GM21447 (cell line): ENCODE results near the gene SUGCT.
A peak's percentile ranks its signal among the peaks of the same experiment; 100 is the strongest.

Experiments
- ATAC-seq: cut with Tn5 transposase; IDR thresholded peaks from one replicate; pipeline ENCODE4 v1.9.1; 2021; ENCODE audit not compliant: unreplicated experiment

Gene SUGCT

DNA sequence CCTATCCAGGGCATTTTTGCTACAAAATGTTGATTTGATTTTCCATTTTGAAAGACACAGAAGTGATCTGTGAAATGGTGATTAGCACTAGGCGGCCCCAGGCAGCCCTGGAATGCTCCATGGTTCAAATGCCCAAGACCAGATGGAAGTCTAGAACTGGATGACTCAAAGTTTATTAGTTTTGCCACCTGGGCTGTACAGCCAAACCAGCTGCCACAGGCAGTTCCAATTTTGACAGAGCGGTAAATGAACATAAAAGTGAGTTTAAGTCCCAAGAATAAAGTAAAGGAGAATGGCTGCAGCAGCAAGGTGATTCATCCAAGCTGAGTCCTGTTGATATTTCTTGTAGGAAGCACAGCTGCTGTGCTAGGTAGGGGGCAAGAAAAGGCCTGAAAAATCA is 180.5 kb downstream of the SUGCT start:
- ATAC-seq: no peak

DNA sequence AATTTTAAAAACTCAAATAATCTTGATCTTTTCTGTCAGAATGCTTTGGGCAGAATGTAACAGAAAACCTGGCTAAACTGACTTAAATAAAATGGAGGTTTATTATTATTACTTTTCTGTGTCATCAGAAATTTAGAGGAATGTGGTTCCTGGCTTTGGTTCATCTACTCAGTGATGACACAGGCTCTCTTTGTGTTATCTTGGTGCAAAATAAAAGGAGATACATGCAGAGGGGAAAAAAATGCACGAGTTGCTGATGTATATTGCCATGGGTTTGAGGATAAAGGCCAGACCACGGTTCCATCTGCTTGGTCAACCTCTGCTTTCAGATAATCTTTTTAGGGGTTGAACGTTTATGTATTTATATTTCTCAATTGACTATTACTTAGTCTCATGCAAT is 181.4 kb downstream of the SUGCT start:
- ATAC-seq: no peak

DNA sequence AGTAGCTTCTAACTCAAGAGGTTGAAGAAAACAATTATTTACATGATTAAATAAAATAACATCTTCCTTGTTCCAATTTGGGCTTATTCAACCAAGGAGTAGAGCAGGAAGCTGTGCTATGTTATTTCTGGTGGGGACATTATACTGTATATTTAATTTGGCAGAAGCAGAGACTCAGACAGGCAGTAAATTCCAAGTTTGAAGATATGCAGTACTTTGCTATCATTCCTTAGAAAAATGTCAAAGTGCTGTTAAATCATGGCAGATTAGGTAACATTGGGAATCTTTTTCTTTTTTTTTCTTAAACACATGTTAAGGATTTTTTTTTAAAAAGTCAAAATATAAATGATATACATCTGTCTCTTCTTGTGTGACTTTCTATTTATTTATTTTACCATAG is 190.1 kb downstream of the SUGCT start:
- no peak for ATAC-seq

DNA sequence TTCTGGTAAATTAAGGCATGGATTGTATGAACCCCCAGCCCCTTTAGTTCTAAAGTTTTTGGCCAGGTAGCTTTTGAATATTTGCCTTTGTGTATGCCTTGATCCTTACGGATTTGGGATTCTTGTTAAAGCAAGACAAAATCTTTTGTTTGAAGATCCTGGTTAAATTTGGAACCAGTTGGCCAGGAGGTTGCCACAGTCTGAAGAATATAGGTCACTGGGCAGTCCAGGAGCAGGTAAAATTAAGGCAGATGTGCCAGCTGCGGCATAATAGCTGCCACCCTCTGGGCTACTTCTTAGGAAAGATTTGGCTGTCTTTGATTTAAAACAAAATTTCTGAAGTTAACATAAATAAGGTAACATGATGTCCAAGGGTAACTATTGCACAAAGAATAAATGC is 192.3 kb downstream of the SUGCT start:
- ATAC-seq: no peak

DNA sequence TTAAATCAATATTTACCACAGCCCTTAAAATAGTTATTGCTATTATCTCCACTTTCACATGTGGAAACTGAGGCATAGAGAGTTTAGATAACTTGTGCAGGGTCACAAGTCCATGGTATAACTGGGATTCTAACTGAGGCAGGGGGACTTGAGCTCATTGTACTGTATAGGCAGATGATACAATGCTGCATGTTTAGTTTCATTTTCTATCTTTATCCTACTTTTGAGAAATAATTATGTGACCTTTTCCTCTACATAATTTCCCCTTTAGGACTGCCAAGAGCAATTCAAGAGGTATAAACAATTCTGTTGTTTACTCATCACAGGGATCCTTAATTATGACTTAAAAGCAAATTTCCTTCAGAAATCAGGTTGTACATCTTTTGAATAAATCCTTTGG is 193.1 kb downstream of the SUGCT start:
- no peak for ATAC-seq

DNA sequence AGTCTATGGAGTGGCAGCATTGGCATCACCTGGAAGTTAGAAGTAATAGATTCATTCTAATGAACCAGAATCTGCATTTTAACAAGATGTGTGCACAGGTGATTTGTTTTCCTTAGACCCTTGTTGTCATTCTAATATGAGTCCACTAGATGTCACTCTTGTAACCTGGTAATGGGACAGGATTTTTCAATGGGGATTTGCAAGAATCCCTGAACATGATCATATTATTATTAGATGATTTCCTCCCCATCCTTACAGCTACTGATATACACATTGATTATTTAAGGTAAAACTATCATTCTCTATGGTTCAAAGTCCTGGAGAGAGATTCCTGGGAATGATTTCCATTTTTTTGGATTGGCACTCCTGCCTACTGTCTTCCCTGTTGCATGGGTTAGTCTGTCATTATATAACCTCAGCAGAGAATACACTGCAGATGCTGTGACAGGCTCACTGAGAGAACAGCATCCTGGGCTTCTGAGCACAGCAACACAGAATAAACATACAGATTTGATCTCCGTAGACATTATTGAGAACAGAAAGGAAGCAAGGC is 194.9 kb downstream of the SUGCT start:
- peak; percentile 67 for ATAC-seq

DNA sequence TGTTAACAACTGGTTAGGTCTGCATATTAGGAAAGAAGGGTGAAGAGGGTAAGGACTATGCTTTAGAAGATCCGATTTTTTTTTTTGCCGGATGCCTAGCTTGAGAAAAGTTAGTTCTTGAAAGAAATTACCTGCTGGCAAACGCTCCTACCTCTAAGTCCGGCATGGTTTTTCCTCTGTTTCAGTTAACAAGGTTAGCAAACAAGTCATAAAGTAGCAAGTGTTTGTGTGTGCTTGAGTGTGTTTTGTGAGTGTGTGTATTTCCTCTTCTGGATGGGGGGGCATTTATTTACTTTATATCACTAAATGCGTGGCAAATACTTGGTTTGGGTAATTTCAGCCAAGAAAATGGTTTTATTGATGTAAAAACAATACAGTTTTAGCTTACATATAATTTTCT is 195.6 kb downstream of the SUGCT start:
- ATAC-seq: no peak

DNA sequence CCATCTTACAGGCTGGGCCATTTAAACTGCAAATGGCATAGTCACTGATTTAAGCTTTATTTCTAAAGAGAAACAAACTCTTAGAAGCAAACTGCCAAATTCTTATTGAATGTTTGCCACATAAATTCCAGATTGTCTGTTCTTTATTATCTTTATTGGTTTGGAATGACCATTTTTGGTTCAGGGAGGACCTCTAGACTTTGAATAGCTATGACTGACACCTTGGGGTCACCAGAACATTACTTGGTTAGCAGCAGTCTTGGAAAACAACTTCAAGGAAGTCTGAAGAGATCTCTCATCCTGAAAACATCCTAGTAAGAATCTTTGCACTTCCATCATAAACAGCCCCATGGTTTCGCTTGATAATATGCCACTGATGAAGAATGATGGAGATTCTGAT is 197.1 kb downstream of the SUGCT start:
- ATAC-seq: no peak

DNA sequence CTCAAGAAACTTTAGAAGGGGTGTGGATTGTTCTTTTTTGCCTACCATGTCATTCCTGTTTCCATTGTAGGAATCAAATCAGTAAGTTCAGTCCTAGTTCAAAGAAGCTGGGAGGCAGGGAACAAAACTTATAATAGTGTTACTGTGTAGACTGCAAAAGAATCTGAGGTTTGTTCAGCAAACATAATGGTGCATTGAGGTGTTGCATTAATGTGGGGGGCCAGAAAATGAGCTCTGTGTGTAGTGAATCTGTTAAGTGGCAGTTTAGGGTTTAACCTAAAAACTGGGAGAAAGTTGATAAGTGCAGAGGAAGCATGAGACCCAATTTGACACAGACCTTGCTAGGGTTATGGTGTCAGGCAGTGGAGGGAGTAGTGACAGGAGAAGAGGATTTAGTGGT is 197.7 kb downstream of the SUGCT start:
- ATAC-seq: no peak

DNA sequence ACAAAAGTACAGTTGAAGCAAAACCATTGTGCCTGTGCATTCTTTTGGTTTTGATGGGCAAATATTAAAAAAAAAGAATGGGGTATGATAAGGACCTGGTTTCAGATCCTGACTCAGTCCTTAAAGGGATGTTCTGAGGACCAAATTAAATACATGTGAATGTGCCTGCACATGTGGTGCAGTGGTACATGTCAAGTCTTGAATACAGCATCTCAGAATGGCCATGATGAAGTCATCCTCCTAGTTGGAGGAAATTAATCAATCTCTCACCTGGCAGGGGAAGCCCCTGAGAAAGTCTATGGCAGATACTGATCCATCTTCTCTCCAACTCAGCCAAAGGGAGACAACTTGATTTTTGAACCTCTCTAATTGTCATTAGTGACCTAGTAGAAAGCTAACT is 207.0 kb downstream of the SUGCT start:
- ATAC-seq: no peak

DNA sequence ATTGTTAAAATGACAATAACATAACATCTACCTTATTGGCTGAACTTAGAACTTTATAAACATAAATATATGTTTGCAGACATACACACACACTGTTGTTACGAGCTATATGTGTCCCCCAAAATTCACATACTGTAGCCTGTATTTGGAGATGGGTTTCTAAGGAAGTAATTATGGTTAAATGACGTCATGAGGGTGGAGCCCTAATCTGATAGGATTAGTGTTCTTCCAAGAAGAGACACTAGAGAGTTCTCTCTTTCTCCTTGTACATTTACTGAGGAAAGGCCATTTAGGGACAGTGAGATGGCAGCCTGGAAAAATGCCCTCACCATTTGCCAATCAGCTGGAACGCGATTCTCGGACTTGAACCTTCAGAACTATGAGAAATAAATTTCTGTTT is 211.7 kb downstream of the SUGCT start:
- no peak for ATAC-seq

DNA sequence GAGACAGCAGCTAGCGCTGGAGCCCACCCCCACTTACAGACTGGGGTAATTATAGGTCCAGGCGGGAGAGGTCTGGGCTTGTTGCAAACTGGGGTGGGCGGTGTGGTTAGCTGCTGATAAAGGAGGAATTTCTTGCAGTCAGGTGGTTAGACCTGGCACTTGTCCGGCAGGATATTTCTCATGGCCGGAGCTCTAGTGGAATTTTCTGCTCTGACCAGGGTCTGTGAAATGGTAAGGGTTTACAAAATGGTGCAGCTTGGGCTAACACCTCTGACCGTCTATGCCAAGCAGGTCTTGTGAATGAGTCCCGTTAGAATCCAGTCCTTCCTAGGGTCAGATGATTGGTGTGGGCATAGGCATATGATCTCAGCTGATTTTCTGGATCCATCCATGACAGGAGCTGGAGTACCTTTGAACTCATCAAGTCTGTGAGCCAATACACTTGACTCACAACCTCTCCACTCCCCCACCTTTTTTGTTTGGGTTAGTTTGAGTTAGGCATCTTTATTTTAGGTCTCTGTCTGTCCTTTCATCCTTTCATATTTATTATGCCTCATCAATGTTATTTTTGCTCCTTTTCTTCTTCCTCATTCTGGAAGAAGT is 213.4 kb downstream of the SUGCT start:
- ATAC-seq: no peak

DNA sequence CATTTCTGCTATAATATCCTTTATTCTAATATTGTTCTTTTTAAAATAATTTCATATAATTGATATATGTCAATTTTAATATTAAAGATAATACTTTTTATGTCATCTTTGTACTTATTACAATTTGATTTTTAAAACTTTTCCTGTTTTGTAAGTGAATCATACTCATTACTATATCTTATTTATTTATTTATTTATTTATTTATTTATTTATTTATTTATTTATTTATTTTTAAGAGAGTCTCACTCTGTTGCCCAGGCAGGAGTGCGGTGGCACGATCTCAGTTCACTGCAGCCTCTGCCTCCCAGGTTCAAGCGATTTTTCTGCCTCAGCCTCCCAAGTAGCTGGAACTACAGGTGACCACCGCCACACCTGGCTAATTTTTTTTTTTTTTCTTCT is 215.3 kb downstream of the SUGCT start:
- ATAC-seq: no peak

DNA sequence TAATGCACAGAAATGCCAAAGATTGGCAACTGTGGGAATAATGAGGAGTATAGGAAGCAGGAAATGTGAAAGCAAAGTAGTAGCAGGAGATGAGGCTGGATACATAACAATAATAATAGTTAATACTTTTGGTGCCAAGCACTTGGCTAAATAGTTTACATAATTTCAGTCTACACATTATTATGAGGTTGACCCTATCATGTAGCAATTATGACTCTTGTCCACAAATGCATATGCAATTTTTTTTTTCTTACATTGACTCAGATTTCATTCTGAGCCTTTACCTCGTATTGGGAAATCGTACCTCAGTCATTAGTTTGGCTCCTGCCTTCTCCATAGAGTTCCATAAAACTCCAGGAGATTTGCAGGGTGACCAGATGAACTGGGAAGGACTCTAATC is 219.9 kb downstream of the SUGCT start:
- ATAC-seq: no peak

DNA sequence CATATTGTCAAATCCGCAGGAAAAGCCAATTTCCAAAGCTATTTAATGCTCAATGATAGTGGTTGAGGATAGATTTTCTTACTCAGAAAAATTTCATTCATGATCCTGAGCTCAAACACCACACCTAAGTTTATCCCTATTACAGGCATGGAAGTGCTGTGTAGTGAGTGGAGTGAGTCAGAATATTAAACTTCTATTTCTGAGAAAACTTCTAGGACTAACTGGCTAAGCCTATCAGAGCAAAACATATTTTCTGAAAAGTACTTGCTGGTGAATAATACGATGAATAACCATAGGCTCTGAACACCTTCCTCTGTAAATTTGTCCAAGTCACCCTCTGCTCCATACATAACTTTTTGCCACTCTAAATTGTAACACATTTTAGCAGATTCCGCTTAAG is 221.5 kb downstream of the SUGCT start:
- ATAC-seq: no peak

DNA sequence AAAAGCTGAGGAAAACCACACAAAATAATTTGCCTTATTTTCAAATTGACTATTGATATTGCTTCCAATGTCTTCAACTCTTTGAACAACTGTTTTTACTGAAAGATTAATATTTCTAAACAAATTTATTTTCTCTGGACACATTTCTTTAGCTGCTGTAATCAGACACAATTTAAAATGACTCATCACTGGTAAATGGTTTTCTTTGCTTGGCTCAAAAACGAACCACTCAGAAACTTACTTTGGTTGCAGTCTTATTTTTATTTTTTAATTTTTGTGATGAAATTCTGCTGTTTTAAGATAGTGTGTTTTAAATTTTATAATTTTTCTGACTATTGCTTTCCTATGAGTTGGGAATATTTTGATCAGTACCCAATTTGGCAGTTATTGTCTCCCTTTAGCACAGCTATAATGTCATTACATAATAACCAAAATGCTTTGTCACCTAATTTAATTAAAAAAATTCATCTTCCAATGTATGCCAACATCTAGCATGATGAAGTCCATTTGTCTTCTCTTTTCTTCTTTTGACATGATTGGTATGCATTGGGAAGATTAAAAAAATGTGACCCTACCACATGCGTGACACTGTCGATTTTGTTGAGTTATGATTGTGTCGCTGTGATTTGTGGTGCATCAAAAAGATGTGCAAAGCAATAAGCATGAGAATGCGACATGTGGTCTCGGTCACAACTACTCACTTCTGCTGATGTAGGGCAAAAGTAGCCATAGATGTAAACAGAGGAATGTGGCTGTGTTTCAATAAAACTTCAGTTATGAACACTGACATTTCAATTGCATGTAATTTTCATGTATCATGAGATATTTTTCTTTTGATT is 222.3 kb downstream of the SUGCT start:
- no peak for ATAC-seq

DNA sequence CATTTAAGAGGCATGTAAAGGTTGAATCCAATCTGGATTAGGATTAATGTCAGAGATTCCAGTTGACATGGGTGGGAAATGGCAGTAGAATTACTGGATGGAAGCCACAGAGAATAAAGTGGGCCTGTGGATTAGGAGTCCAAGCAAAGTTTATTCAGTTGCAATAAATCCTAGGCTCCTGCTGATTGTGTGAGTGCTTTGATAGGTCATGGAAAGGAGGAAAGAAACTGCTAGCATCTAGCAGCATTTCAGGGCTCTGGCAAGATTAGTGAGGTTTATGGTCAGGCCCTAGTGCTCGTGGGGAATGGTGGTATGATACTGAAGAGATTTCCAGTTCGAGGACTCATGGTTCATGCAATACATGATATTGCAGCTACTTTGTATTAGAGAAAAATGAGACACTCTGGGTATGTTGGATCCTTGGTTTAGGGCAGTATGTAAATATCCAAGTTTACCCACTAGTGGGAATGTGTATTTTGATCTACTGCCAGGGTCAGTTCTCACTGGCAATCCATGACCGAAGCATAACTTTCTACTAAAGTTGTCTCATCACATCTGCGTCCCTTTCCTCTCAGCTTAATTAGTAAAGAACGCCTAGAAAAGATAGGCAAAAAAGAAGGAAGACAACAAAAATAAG is 235.0 kb downstream of the SUGCT start:
- no peak for ATAC-seq

DNA sequence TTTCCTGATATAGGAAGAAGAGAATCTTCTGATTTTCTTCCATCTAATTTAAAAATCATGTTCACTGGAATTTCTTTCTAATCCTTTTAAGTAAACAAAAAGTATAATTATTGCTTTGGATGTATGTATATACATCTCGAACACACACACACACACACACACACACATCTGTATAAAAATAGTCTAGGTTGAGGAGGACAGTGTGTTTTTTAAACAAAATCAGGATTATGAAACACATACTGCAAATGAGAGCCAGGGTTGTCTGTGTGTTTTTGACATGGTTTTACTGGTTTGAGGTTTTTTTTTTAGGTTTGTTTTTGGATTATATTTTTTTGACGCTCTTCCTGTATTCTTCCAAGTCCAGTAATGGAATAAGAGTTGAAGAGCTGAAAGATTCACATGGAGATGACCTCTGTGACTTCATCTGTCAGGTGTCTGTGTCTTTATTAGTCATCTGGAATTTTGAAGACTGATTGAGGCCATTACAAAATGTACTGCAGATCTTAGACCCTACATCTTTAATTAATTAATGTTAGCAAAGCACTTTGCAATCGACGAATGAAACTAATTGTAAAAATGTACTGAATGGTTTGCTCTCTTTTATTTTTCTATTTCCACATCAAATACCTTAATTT is 237.1 kb downstream of the SUGCT start:
- ATAC-seq: no peak

DNA sequence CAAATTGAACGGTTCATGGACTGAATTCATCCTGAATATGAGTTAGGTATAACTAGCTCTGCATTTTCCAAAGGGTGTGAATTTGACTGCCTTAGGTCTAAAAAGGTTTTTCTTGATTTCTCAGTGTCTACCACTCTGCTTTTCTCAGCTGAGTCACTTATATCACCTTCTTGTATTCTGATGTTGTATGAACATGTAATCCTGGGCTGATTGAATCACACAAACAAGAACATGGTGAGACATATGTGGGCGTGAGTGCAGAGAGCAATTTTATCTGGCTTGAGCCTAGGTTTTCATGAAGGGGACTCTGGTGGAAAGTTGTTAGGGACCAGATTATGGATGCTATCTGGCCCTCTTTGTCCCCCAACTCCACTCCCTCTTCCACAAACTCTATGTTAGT is 239.8 kb downstream of the SUGCT start:
- no peak for ATAC-seq

DNA sequence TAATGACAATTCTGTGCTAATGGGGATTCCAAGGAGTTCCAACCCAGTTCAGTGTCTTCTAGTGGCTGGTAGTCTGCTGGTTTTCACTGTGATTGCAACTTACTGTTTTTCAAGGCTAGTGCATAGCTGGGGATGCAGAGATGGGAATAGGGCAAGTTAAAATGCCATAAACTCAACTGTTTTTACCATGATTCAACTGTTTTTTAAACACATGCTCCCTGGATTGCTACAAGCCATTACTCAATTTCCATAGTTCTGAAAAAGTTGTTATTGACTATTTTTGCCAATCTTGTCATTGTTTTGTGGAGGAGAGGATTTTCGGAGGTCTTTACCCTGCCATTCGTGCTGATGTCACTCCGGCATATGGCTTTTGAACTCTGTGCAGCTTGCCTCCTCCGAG is 245.3 kb downstream of the SUGCT start:
- no peak for ATAC-seq

DNA sequence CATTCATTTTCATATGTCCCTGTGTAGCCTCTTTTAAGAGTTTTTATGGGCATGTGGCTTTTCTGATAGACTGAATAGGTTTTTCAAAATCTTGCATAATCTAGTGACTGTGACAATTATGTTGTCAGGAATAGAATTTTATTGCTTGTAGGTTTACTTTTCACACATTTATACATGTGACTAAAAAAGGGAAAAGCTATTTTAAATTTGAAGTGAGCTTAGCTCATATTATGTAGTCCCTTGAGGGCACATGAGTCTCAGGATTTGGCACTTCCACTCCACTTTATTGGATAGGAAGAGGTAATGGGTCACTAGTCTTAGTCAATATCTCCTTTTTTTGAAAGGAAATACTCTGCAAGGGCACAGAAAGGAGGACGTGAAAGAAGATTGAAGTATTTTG is 247.3 kb downstream of the SUGCT start:
- ATAC-seq: no peak

DNA sequence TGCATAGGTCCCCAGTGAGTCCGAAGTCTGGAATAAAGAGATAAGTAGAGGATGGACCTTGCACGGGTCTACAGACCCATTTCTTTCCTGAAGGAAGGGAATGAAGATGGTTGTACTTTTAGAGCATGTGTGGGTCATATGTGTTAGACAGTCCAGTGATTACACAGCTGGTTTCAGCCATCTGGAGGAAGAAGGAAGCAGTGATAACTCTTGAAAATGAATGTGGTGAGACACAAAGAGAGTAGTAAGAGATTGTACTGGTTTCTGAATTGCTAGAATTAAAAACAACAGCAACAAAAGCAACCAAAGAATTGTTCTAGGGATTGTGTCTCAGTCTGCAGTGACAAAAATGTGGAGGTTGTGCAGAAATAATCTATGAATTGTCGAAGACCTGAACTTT is 258.9 kb downstream of the SUGCT start:
- ATAC-seq: no peak
